ENCODE results near the gene UBE2V1.

DNA sequence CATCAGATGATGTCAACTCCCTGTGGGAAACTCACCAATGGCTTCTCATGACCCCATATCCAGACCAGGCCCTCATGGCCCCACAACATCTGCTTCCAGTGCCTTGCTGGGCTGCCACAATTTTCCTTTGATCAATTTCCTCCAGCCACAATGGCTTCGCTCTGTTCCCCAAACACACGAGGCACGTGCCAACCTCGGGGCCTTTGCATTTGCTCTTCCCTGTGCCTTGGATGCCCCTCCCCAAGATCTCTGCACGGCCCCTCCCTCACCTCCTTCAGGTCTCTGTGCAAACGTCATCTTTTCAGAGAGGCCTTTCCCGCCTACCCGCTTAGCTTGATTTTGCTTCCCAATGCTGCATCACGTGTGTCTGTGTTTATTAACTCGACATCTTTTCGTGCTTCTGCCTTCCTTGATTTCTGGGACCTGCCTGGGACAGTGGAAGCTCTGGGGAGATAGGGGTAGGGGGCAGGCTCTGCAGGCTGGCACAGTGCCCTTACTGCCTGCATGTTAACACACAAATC is 27.4 kb upstream of the UBE2V1 start:
- TF ChIP-seq, protein P1, sequence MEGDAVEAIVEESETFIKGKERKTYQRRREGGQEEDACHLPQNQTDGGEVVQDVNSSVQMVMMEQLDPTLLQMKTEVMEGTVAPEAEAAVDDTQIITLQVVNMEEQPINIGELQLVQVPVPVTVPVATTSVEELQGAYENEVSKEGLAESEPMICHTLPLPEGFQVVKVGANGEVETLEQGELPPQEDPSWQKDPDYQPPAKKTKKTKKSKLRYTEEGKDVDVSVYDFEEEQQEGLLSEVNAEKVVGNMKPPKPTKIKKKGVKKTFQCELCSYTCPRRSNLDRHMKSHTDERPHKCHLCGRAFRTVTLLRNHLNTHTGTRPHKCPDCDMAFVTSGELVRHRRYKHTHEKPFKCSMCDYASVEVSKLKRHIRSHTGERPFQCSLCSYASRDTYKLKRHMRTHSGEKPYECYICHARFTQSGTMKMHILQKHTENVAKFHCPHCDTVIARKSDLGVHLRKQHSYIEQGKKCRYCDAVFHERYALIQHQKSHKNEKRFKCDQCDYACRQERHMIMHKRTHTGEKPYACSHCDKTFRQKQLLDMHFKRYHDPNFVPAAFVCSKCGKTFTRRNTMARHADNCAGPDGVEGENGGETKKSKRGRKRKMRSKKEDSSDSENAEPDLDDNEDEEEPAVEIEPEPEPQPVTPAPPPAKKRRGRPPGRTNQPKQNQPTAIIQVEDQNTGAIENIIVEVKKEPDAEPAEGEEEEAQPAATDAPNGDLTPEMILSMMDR (IDR thresholded peaks at IDR 0.05), result no peak
- no peak for TF ChIP-seq POLR2A (IDR thresholded peaks at IDR 0.05)

Measured in suprapubic skin (tissue), 3 donors.